ENCODE measurements around the gene KRTAP4-16. TPM values are rescaled to one million over a fixed set of nuclear protein-coding genes. Genes with fewer than 3 reads are reported as not detected.

Gene KRTAP4-16
- total RNA-seq, 6 experiments from 2014 or later = not detected

GRCh38 chr17:41052566-41052965 lies 49.4 kb downstream of the KRTAP4-16 start:
- Mint-ChIP-seq H3K36me3 (ENCODE audit: low read depth) (peaks cover 23% of the 10 kb centered on the region), H3K9me3 (peaks cover 6% of the 10 kb centered on the region; the same call in 1 of the 2 replicates), H3K4me3 (no peak overlapping the region), H3K4me1 (ENCODE audit: low read depth) (peaks cover 83% of the 10 kb centered on the region), H3K27ac (peak overlapping the region; percentile 68), H3K27me3 (ENCODE audit: insufficient read depth) (peaks cover 1% of the 10 kb centered on the region)
- TF ChIP-seq CTCF (IDR thresholded peaks at IDR 0.05) = no peak
- peak; percentile 79 for DNase-seq

Other genes with a start within 250 kb of the KRTAP4-16 start
- not detected for gene KRT12, start 235.0 kb downstream of the KRTAP4-16 start, total RNA-seq (2021; fragmentation: NEBNext Ultra II Directional; extraction: Animal tissue kit (Norgen Biotek cat#: 25700))
- not detected for gene KRT20, start 217.0 kb downstream of the KRTAP4-16 start, total RNA-seq (2021; fragmentation: NEBNext Ultra II Directional; extraction: Animal tissue kit (Norgen Biotek cat#: 25700))
- under 1 TPM in 1 of 6 experiments, not detected in 5; 0.14 TPM for gene KRT23, start 164.6 kb downstream of the KRTAP4-16 start, total RNA-seq (2021; fragmentation: NEBNext Ultra II Directional; extraction: Animal tissue kit (Norgen Biotek cat#: 25700))
- not detected for gene KRT39, start 135.3 kb downstream of the KRTAP4-16 start, total RNA-seq (2021; fragmentation: NEBNext Ultra II Directional; extraction: Animal tissue kit (Norgen Biotek cat#: 25700))
- gene KRT40, start 117.9 kb downstream of the KRTAP4-16 start, total RNA-seq (2021; fragmentation: NEBNext Ultra II Directional; extraction: Animal tissue kit (Norgen Biotek cat#: 25700)) = not detected
- not detected for gene KRTAP3-3, start 108.0 kb downstream of the KRTAP4-16 start, total RNA-seq (2021; fragmentation: NEBNext Ultra II Directional; extraction: Animal tissue kit (Norgen Biotek cat#: 25700))
- not detected for gene KRTAP3-2, start 102.3 kb downstream of the KRTAP4-16 start, total RNA-seq (2021; fragmentation: NEBNext Ultra II Directional; extraction: Animal tissue kit (Norgen Biotek cat#: 25700))
- 10 to 100 TPM in 1 of 6 experiments, 1 to 10 TPM in 5; 2.5 to 10.2 (median 3.3) TPM for gene KRTAP3-1, start 93.1 kb downstream of the KRTAP4-16 start, total RNA-seq (2021; fragmentation: NEBNext Ultra II Directional; extraction: Animal tissue kit (Norgen Biotek cat#: 25700))
- 100 to 1,000 TPM in 1 of 6 experiments, 10 to 100 TPM in 5; 61.6 to 114 (median 76.8) TPM for gene KRTAP1-5, start 75.0 kb downstream of the KRTAP4-16 start, total RNA-seq (2021; fragmentation: NEBNext Ultra II Directional; extraction: Animal tissue kit (Norgen Biotek cat#: 25700))
- not detected for gene KRTAP1-4, start 72.0 kb downstream of the KRTAP4-16 start, total RNA-seq (2021; fragmentation: NEBNext Ultra II Directional; extraction: Animal tissue kit (Norgen Biotek cat#: 25700))
- gene KRTAP1-3, start 67.3 kb downstream of the KRTAP4-16 start, total RNA-seq (2021; fragmentation: NEBNext Ultra II Directional; extraction: Animal tissue kit (Norgen Biotek cat#: 25700)) = not detected
- gene KRTAP1-1, start 60.8 kb downstream of the KRTAP4-16 start, total RNA-seq (2021; fragmentation: NEBNext Ultra II Directional; extraction: Animal tissue kit (Norgen Biotek cat#: 25700)) = 1 to 10 TPM in 1 of 6 experiments, under 1 TPM in 5; 0.21 to 1.1 (median 0.50) TPM
- gene KRTAP2-1, start 54.9 kb downstream of the KRTAP4-16 start, total RNA-seq (2021; fragmentation: NEBNext Ultra II Directional; extraction: Animal tissue kit (Norgen Biotek cat#: 25700)) = under 1 TPM in 1 of 6 experiments, not detected in 5; 0.38 TPM
- gene KRTAP2-2, start 47.0 kb downstream of the KRTAP4-16 start, total RNA-seq (2021; fragmentation: NEBNext Ultra II Directional; extraction: Animal tissue kit (Norgen Biotek cat#: 25700)) = under 1 TPM in 4 of 6 experiments, not detected in 2; 0.46 to 0.96 (median 0.53) TPM
- gene KRTAP2-3, start 42.1 kb downstream of the KRTAP4-16 start, total RNA-seq (2021; fragmentation: NEBNext Ultra II Directional; extraction: Animal tissue kit (Norgen Biotek cat#: 25700)) = 100 to 1,000 TPM in 1 of 6 experiments, 10 to 100 TPM in 5; 30.3 to 105 (median 44.4) TPM
- gene KRTAP2-4, start 36.3 kb downstream of the KRTAP4-16 start, total RNA-seq (2021; fragmentation: NEBNext Ultra II Directional; extraction: Animal tissue kit (Norgen Biotek cat#: 25700)) = not detected
- not detected for gene KRTAP4-7, start 18.1 kb downstream of the KRTAP4-16 start, total RNA-seq (2021; fragmentation: NEBNext Ultra II Directional; extraction: Animal tissue kit (Norgen Biotek cat#: 25700))
- not detected for gene KRTAP4-8, start 4.1 kb downstream of the KRTAP4-16 start, total RNA-seq (2021; fragmentation: NEBNext Ultra II Directional; extraction: Animal tissue kit (Norgen Biotek cat#: 25700))
- gene KRTAP4-9, start 3.2 kb upstream of the KRTAP4-16 start, total RNA-seq (2021; fragmentation: NEBNext Ultra II Directional; extraction: Animal tissue kit (Norgen Biotek cat#: 25700)) = under 1 TPM in 2 of 6 experiments, not detected in 4; 0.85 to 0.90 TPM
- not detected for gene KRTAP4-11, start 16.2 kb upstream of the KRTAP4-16 start, total RNA-seq (2021; fragmentation: NEBNext Ultra II Directional; extraction: Animal tissue kit (Norgen Biotek cat#: 25700))
- gene KRTAP4-12, start 22.0 kb upstream of the KRTAP4-16 start, total RNA-seq (2021; fragmentation: NEBNext Ultra II Directional; extraction: Animal tissue kit (Norgen Biotek cat#: 25700)) = 1 to 10 TPM; 6.1 to 8.4 (median 6.7) TPM
- not detected for gene KRTAP4-6, start 38.3 kb upstream of the KRTAP4-16 start, total RNA-seq (2021; fragmentation: NEBNext Ultra II Directional; extraction: Animal tissue kit (Norgen Biotek cat#: 25700))
- not detected for gene KRTAP4-5, start 47.6 kb upstream of the KRTAP4-16 start, total RNA-seq (2021; fragmentation: NEBNext Ultra II Directional; extraction: Animal tissue kit (Norgen Biotek cat#: 25700))
- gene KRTAP4-4, start 58.5 kb upstream of the KRTAP4-16 start, total RNA-seq (2021; fragmentation: NEBNext Ultra II Directional; extraction: Animal tissue kit (Norgen Biotek cat#: 25700)) = not detected
- gene KRTAP4-3, start 66.0 kb upstream of the KRTAP4-16 start, total RNA-seq (2021; fragmentation: NEBNext Ultra II Directional; extraction: Animal tissue kit (Norgen Biotek cat#: 25700)) = not detected
- gene KRTAP4-2, start 76.0 kb upstream of the KRTAP4-16 start, total RNA-seq (2021; fragmentation: NEBNext Ultra II Directional; extraction: Animal tissue kit (Norgen Biotek cat#: 25700)) = not detected
- gene KRTAP4-1, start 82.7 kb upstream of the KRTAP4-16 start, total RNA-seq (2021; fragmentation: NEBNext Ultra II Directional; extraction: Animal tissue kit (Norgen Biotek cat#: 25700)) = not detected
- gene KRTAP9-1, start 87.7 kb upstream of the KRTAP4-16 start, total RNA-seq (2021; fragmentation: NEBNext Ultra II Directional; extraction: Animal tissue kit (Norgen Biotek cat#: 25700)) = not detected
- not detected for gene KRTAP9-2, start 124.4 kb upstream of the KRTAP4-16 start, total RNA-seq (2021; fragmentation: NEBNext Ultra II Directional; extraction: Animal tissue kit (Norgen Biotek cat#: 25700))
- gene KRTAP9-3, start 130.2 kb upstream of the KRTAP4-16 start, total RNA-seq (2021; fragmentation: NEBNext Ultra II Directional; extraction: Animal tissue kit (Norgen Biotek cat#: 25700)) = not detected
- gene KRTAP9-8, start 135.8 kb upstream of the KRTAP4-16 start, total RNA-seq (2021; fragmentation: NEBNext Ultra II Directional; extraction: Animal tissue kit (Norgen Biotek cat#: 25700)) = not detected
- gene KRTAP9-4, start 147.5 kb upstream of the KRTAP4-16 start, total RNA-seq (2021; fragmentation: NEBNext Ultra II Directional; extraction: Animal tissue kit (Norgen Biotek cat#: 25700)) = not detected
- not detected for gene KRTAP9-9, start 153.2 kb upstream of the KRTAP4-16 start, total RNA-seq (2021; fragmentation: NEBNext Ultra II Directional; extraction: Animal tissue kit (Norgen Biotek cat#: 25700))
- not detected for gene KRTAP9-6, start 163.2 kb upstream of the KRTAP4-16 start, total RNA-seq (2021; fragmentation: NEBNext Ultra II Directional; extraction: Animal tissue kit (Norgen Biotek cat#: 25700))
- gene KRTAP9-7, start 173.5 kb upstream of the KRTAP4-16 start, total RNA-seq (2021; fragmentation: NEBNext Ultra II Directional; extraction: Animal tissue kit (Norgen Biotek cat#: 25700)) = not detected
- gene KRTAP29-1, start 200.6 kb upstream of the KRTAP4-16 start, total RNA-seq (2021; fragmentation: NEBNext Ultra II Directional; extraction: Animal tissue kit (Norgen Biotek cat#: 25700)) = not detected
- gene KRTAP16-1, start 207.1 kb upstream of the KRTAP4-16 start, total RNA-seq (2021; fragmentation: NEBNext Ultra II Directional; extraction: Animal tissue kit (Norgen Biotek cat#: 25700)) = not detected
- not detected for gene KRTAP17-1, start 213.5 kb upstream of the KRTAP4-16 start, total RNA-seq (2021; fragmentation: NEBNext Ultra II Directional; extraction: Animal tissue kit (Norgen Biotek cat#: 25700))
- not detected for gene KRT33A, start 248.6 kb upstream of the KRTAP4-16 start, total RNA-seq (2021; fragmentation: NEBNext Ultra II Directional; extraction: Animal tissue kit (Norgen Biotek cat#: 25700))